Measurements from ENCODE around the gene ADCY10.

DNA sequence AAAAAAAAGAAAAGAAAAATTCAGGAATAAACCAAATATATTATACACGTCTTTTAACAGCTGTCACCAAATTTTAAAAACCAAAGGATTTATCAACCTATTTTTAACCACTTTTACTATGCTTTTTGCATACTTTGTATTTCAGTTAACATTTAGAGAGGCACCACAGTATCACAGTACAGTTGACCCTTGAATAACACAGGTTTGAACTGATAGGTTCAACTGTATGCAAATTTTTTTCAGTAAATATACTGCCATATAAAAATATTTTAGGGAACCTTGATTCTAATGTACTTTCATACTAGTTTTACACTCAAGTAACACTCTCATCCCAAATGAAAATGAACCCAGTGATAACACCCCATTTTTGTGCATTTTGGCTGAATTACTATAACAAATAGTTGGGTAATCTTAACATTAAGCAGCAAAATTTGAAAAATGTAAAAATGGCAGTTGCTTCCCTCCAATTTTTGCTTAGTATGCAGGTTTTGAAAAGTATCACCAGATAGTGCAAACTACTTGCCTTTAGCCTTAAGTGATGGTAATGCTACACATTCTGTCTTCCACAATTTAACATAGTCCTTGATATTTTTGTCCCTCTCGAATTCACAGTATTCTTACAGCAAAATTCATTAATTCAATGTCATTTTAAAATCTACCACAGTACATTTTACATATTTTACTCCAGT is 10.8 kb upstream of the ADCY10 start:
- TF ChIP-seq, protein P1, sequence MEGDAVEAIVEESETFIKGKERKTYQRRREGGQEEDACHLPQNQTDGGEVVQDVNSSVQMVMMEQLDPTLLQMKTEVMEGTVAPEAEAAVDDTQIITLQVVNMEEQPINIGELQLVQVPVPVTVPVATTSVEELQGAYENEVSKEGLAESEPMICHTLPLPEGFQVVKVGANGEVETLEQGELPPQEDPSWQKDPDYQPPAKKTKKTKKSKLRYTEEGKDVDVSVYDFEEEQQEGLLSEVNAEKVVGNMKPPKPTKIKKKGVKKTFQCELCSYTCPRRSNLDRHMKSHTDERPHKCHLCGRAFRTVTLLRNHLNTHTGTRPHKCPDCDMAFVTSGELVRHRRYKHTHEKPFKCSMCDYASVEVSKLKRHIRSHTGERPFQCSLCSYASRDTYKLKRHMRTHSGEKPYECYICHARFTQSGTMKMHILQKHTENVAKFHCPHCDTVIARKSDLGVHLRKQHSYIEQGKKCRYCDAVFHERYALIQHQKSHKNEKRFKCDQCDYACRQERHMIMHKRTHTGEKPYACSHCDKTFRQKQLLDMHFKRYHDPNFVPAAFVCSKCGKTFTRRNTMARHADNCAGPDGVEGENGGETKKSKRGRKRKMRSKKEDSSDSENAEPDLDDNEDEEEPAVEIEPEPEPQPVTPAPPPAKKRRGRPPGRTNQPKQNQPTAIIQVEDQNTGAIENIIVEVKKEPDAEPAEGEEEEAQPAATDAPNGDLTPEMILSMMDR (IDR thresholded peaks at IDR 0.05) = no peak
- TF ChIP-seq POLR2A (IDR thresholded peaks at IDR 0.05) (no peak), EP300 (IDR thresholded peaks at IDR 0.05) (no peak)

All from sigmoid colon (tissue), 4 donors.